Kidney glomerular epithelial cell (primary cell): ENCODE results near the gene ANKS1B.

Source experiments
- DNase-seq: peaks from one replicate; lab custom pipeline; 2025; lab: John Stamatoyannopoulos, UW

Gene ANKS1B

GRCh38 chr12:99959549-99960170 lies 25.1 kb downstream of the ANKS1B start:
- peak; percentile 21 for DNase-seq

GRCh38 chr12:99957866-99958466 lies 26.8 kb downstream of the ANKS1B start:
- DNase-seq, result no peak

GRCh38 chr12:99954724-99955123 lies 30.0 kb downstream of the ANKS1B start:
- DNase-seq, result no peak

GRCh38 chr12:99948370-99948769 lies 36.4 kb downstream of the ANKS1B start:
- DNase-seq, result no peak

- no peak for DNase-seq
These were observed 38.6 kb downstream of the ANKS1B start for GRCh38 chr12:99946131-99946530.

GRCh38 chr12:99935608-99936007 lies 49.1 kb downstream of the ANKS1B start:
- no peak for DNase-seq

- DNase-seq, result no peak
These were observed 58.1 kb downstream of the ANKS1B start for GRCh38 chr12:99926511-99927169.

GRCh38 chr12:99920353-99920960 lies 64.3 kb downstream of the ANKS1B start:
- no peak for DNase-seq

GRCh38 chr12:99917711-99918402 lies 66.9 kb downstream of the ANKS1B start:
- DNase-seq, result no peak

GRCh38 chr12:99916555-99916954 lies 68.2 kb downstream of the ANKS1B start:
- DNase-seq, result no peak

GRCh38 chr12:99915251-99916082 lies 69.3 kb downstream of the ANKS1B start:
- peak; percentile 89 for DNase-seq

- DNase-seq, result no peak
These were observed 70.5 kb downstream of the ANKS1B start for GRCh38 chr12:99914206-99914605.

- peak; percentile 48 for DNase-seq
These were observed 72.8 kb downstream of the ANKS1B start for GRCh38 chr12:99911967-99912366.

GRCh38 chr12:99911081-99911480 lies 73.7 kb downstream of the ANKS1B start:
- DNase-seq, result peak; percentile 96

- DNase-seq, result no peak
These were observed 74.4 kb downstream of the ANKS1B start for GRCh38 chr12:99910342-99910741.

GRCh38 chr12:99906786-99907579 lies 77.8 kb downstream of the ANKS1B start:
- DNase-seq, result no peak

GRCh38 chr12:99901181-99901580 lies 83.6 kb downstream of the ANKS1B start:
- DNase-seq, result no peak

GRCh38 chr12:99898645-99899044 lies 86.1 kb downstream of the ANKS1B start:
- DNase-seq, result no peak

GRCh38 chr12:99879439-99879838 lies 105.3 kb downstream of the ANKS1B start:
- no peak for DNase-seq

GRCh38 chr12:99875081-99875480 lies 109.7 kb downstream of the ANKS1B start:
- DNase-seq, result no peak

- DNase-seq, result no peak
These were observed 114.7 kb downstream of the ANKS1B start for GRCh38 chr12:99870085-99870484.
